Astrocyte of the hippocampus (primary cell): ENCODE data around the gene MRC2.

Experiments used
- DNase-seq: peaks from one replicate; pipeline ENCODE4 v3.0.0; 2011; ENCODE audit warnings: low read depth, low spot score

MRC2 gene

GRCh38 chr17:62716834-62717588 lies 89.5 kb downstream of the MRC2 start:
- no peak for DNase-seq

GRCh38 chr17:62717589-62717855 lies 90.1 kb downstream of the MRC2 start:
- no peak for DNase-seq

GRCh38 chr17:62717889-62718288 lies 90.4 kb downstream of the MRC2 start:
- no peak for DNase-seq

GRCh38 chr17:62718429-62718828 lies 91.0 kb downstream of the MRC2 start:
- peak; percentile 62 for DNase-seq

- no peak for DNase-seq
These were observed 92.1 kb downstream of the MRC2 start for GRCh38 chr17:62719586-62719985.

- DNase-seq, result no peak
These were observed 92.8 kb downstream of the MRC2 start for GRCh38 chr17:62720126-62720850.

GRCh38 chr17:62722625-62723024 lies 95.2 kb downstream of the MRC2 start:
- DNase-seq, result no peak

- no peak for DNase-seq
These were observed 96.4 kb downstream of the MRC2 start for GRCh38 chr17:62723842-62724241.

- DNase-seq, result peak; percentile 38
These were observed 97.1 kb downstream of the MRC2 start for GRCh38 chr17:62724398-62725146.

- peak; percentile 66 for DNase-seq
These were observed 98.3 kb downstream of the MRC2 start for GRCh38 chr17:62725791-62726249.

- DNase-seq, result no peak
These were observed 100.6 kb downstream of the MRC2 start for GRCh38 chr17:62727916-62728672.

GRCh38 chr17:62732125-62732524 lies 104.7 kb downstream of the MRC2 start:
- DNase-seq, result no peak

- DNase-seq, result no peak
These were observed 107.7 kb downstream of the MRC2 start for GRCh38 chr17:62735044-62735651.

- DNase-seq, result no peak
These were observed 110.0 kb downstream of the MRC2 start for GRCh38 chr17:62737513-62737912.

GRCh38 chr17:62738281-62738680 lies 110.8 kb downstream of the MRC2 start:
- no peak for DNase-seq

- no peak for DNase-seq
These were observed 112.3 kb downstream of the MRC2 start for GRCh38 chr17:62739645-62740388.

GRCh38 chr17:62741290-62741689 lies 113.8 kb downstream of the MRC2 start:
- DNase-seq, result no peak
